ENCODE measurements around the gene KCNJ8.

DNA sequence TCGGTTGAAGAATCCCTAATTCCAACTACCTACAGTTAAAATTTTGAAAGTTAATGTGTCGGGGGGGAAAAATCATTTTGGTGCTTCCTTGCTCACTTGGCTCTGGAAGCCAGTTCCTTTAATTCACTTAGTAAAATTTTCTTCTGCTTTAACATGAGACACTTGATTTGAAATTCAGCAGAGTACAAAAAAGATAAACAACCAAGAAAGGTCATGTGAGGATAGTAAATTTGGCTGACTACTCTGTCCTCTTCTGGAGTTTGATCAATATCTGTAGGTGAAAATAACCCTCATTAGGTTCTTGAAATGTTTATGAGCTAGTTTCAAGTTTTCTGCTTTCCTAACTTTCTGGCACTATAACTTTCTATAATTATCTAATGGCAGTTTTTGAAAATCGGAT, 43.4 kb downstream of the KCNJ8 start:
- TF ChIP-seq, protein P1, sequence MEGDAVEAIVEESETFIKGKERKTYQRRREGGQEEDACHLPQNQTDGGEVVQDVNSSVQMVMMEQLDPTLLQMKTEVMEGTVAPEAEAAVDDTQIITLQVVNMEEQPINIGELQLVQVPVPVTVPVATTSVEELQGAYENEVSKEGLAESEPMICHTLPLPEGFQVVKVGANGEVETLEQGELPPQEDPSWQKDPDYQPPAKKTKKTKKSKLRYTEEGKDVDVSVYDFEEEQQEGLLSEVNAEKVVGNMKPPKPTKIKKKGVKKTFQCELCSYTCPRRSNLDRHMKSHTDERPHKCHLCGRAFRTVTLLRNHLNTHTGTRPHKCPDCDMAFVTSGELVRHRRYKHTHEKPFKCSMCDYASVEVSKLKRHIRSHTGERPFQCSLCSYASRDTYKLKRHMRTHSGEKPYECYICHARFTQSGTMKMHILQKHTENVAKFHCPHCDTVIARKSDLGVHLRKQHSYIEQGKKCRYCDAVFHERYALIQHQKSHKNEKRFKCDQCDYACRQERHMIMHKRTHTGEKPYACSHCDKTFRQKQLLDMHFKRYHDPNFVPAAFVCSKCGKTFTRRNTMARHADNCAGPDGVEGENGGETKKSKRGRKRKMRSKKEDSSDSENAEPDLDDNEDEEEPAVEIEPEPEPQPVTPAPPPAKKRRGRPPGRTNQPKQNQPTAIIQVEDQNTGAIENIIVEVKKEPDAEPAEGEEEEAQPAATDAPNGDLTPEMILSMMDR (IDR thresholded peaks at IDR 0.05): no peak
- no peak for TF ChIP-seq RNF2 (IDR thresholded peaks at IDR 0.05; ENCODE audit: borderline replicate concordance, low read depth)
- no peak for TF ChIP-seq NFE2L2 (conservative IDR thresholded peaks at IDR 0.05; ENCODE audit: low read length)
- TF ChIP-seq JUN (IDR thresholded peaks at IDR 0.05): no peak
- TF ChIP-seq CBX8 (IDR thresholded peaks at IDR 0.05): no peak
- TF ChIP-seq, protein P2, sequence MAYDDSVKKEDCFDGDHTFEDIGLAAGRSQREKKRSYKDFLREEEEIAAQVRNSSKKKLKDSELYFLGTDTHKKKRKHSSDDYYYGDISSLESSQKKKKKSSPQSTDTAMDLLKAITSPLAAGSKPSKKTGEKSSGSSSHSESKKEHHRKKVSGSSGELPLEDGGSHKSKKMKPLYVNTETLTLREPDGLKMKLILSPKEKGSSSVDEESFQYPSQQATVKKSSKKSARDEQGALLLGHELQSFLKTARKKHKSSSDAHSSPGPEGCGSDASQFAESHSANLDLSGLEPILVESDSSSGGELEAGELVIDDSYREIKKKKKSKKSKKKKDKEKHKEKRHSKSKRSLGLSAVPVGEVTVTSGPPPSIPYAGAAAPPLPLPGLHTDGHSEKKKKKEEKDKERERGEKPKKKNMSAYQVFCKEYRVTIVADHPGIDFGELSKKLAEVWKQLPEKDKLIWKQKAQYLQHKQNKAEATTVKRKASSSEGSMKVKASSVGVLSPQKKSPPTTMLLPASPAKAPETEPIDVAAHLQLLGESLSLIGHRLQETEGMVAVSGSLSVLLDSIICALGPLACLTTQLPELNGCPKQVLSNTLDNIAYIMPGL (CRISPR knock-in tag; IDR thresholded peaks at IDR 0.05; ENCODE audit: borderline replicate concordance): no peak
- TF ChIP-seq RCOR1 (IDR thresholded peaks at IDR 0.05; ENCODE audit: low read depth, low read length): no peak
- no peak for TF ChIP-seq HDAC2 (IDR thresholded peaks at IDR 0.05)

Measured in A549 (cell line).